ENCODE measurements around the gene CDH20.
A peak's percentile ranks its signal among the peaks of the same experiment; 100 is the strongest.

The CDH20 gene

DNA sequence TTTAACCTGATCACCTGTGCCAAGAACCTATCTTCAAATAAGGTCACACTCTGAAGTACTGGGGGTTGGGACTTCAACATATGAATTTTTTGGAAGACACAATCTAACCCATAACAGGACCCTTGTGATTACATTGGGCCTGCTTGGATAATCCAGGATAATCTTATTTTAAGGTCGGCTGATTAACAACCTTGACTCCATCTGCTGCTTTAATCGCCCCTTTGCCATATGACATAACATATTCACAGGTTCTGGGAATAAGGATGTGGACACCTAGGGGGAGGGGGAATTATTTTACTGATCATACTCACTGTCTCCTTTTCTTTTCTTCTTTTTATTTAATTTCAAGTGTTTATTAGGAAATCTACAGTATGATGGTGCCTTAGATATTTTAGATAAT, 34.8 kb downstream of the CDH20 start:
- TF ChIP-seq SIN3A (IDR thresholded peaks at IDR 0.05; ENCODE audit: borderline replicate concordance, insufficient read depth, low read length): no peak
- TF ChIP-seq TAF1 (IDR thresholded peaks at IDR 0.05; ENCODE audit: borderline replicate concordance, insufficient read depth, low read length): no peak
- TF ChIP-seq, protein P1, sequence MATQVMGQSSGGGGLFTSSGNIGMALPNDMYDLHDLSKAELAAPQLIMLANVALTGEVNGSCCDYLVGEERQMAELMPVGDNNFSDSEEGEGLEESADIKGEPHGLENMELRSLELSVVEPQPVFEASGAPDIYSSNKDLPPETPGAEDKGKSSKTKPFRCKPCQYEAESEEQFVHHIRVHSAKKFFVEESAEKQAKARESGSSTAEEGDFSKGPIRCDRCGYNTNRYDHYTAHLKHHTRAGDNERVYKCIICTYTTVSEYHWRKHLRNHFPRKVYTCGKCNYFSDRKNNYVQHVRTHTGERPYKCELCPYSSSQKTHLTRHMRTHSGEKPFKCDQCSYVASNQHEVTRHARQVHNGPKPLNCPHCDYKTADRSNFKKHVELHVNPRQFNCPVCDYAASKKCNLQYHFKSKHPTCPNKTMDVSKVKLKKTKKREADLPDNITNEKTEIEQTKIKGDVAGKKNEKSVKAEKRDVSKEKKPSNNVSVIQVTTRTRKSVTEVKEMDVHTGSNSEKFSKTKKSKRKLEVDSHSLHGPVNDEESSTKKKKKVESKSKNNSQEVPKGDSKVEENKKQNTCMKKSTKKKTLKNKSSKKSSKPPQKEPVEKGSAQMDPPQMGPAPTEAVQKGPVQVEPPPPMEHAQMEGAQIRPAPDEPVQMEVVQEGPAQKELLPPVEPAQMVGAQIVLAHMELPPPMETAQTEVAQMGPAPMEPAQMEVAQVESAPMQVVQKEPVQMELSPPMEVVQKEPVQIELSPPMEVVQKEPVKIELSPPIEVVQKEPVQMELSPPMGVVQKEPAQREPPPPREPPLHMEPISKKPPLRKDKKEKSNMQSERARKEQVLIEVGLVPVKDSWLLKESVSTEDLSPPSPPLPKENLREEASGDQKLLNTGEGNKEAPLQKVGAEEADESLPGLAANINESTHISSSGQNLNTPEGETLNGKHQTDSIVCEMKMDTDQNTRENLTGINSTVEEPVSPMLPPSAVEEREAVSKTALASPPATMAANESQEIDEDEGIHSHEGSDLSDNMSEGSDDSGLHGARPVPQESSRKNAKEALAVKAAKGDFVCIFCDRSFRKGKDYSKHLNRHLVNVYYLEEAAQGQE (IDR thresholded peaks at IDR 0.05; ENCODE audit: insufficient read depth in 1 of 2, low read depth in 2 of 2, low read length in 2 of 2): no peak

GRCh38 chr18:61371111-61371510, 37.9 kb downstream of the CDH20 start:
- TF ChIP-seq, protein P1 (IDR thresholded peaks at IDR 0.05; ENCODE audit: insufficient read depth in 1 of 2, low read depth in 2 of 2, low read length in 2 of 2): no peak
- no peak for TF ChIP-seq POLR2AphosphoS5 (IDR thresholded peaks at IDR 0.05; ENCODE audit: low read depth, low read length)
- no peak for TF ChIP-seq FOXP2 (optimal IDR thresholded peaks at IDR 0.05; ENCODE audit: borderline replicate concordance, extremely low read depth, extremely low read length, insufficient read depth)
- TF ChIP-seq TAF1 (IDR thresholded peaks at IDR 0.05; ENCODE audit: borderline replicate concordance, insufficient read depth, low read length): no peak
- TF ChIP-seq SIN3A (IDR thresholded peaks at IDR 0.05; ENCODE audit: borderline replicate concordance, insufficient read depth, low read length): no peak

GRCh38 chr18:61379827-61380226, 46.6 kb downstream of the CDH20 start:
- TF ChIP-seq SIN3A (IDR thresholded peaks at IDR 0.05; ENCODE audit: borderline replicate concordance, insufficient read depth, low read length) (0 out of 2 replicates have a peak, but pooled peaks have one; percentile 42), TAF1 (IDR thresholded peaks at IDR 0.05; ENCODE audit: borderline replicate concordance, insufficient read depth, low read length) (no peak), POLR2AphosphoS5 (IDR thresholded peaks at IDR 0.05; ENCODE audit: low read depth, low read length) (no peak), FOXP2 (optimal IDR thresholded peaks at IDR 0.05; ENCODE audit: borderline replicate concordance, extremely low read depth, extremely low read length, insufficient read depth) (no peak)
- TF ChIP-seq, protein P1 (IDR thresholded peaks at IDR 0.05; ENCODE audit: insufficient read depth in 1 of 2, low read depth in 2 of 2, low read length in 2 of 2): peak in 1 of 2 experiments; percentile 44; a peak in 1 of 4 replicates

DNA sequence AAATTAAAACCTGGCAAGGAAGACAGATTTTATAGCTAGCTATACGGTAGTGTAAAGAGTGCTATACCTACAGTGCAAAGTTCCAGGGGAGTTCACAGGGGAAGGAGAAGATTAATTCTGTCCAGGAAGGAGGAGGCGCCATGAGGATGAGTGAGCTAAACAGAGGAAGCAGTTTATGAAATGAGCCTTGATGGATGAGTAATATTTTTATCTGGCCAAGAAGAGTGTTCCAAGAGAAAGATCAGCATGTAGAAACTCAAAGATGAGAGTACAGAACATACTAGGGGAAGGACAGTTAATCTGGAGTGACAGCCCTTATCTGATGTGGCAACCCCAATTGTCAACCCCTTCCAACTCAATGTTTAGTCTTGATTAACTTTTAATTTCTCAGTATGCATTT, 54.8 kb downstream of the CDH20 start:
- no peak for TF ChIP-seq SIN3A (IDR thresholded peaks at IDR 0.05; ENCODE audit: borderline replicate concordance, insufficient read depth, low read length)
- TF ChIP-seq FOXP2 (optimal IDR thresholded peaks at IDR 0.05; ENCODE audit: borderline replicate concordance, extremely low read depth, extremely low read length, insufficient read depth): no peak
- no peak for TF ChIP-seq POLR2AphosphoS5 (IDR thresholded peaks at IDR 0.05; ENCODE audit: low read depth, low read length)
- TF ChIP-seq, protein P1 (IDR thresholded peaks at IDR 0.05; ENCODE audit: insufficient read depth in 1 of 2, low read depth in 2 of 2, low read length in 2 of 2): no peak
- TF ChIP-seq TAF1 (IDR thresholded peaks at IDR 0.05; ENCODE audit: borderline replicate concordance, insufficient read depth, low read length): no peak

DNA sequence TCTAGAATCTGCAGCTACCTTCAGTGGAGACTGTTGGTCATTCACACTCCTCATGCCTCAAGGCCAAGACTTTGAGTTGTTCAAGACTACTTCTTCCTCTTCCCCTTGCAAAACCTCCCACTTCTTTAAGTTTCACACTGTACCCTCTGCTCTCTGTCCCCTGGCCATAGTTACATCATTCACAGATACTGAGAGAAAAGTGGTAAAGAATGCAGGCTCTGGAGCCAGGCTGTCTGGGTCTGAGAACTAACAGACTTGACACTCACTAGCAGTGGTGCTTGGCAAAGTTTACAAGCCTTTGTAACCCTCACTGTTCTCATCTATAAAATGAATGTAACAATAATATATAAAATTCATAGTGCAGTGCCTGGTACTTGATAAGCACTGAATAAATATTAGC, 61.8 kb downstream of the CDH20 start:
- TF ChIP-seq POLR2AphosphoS5 (IDR thresholded peaks at IDR 0.05; ENCODE audit: low read depth, low read length): no peak
- no peak for TF ChIP-seq TAF1 (IDR thresholded peaks at IDR 0.05; ENCODE audit: borderline replicate concordance, insufficient read depth, low read length)
- TF ChIP-seq FOXP2 (optimal IDR thresholded peaks at IDR 0.05; ENCODE audit: borderline replicate concordance, extremely low read depth, extremely low read length, insufficient read depth): no peak
- TF ChIP-seq, protein P1 (IDR thresholded peaks at IDR 0.05; ENCODE audit: insufficient read depth in 1 of 2, low read depth in 2 of 2, low read length in 2 of 2): no peak
- TF ChIP-seq SIN3A (IDR thresholded peaks at IDR 0.05; ENCODE audit: borderline replicate concordance, insufficient read depth, low read length): no peak

Data from PFSK-1 (cell line).